Tibial nerve (tissue), 4 donors: ENCODE data around the gene RPS6KA6.

Source experiments
- CTCF ChIP-seq, 5 experiments: fragments of 200-600 bp in 3 of 5; fragments of 450-650 bp in 2 of 5; sonication (generic) in 3 of 5; IDR thresholded peaks; one replicate each; pipeline ENCODE4 v1.5.1; 2016 to 2019; ENCODE audit warnings: antibody characterized with exemption in 5 of 5, mild to moderate bottlenecking in 3 of 5, moderate library complexity in 2 of 5
- EP300 ChIP-seq, 2 donors: sonication (generic); formaldehyde crosslinking; IDR thresholded peaks; one replicate each; pipeline ENCODE4 v1.6.1; 2017; ENCODE audit warnings: antibody characterized with exemption in 2 of 2, mild to moderate bottlenecking in 1 of 2
- POLR2A ChIP-seq, 2 donors: fragments of 450-650 bp; IDR thresholded peaks; one replicate each; pipeline ENCODE4 v1.6.1; 2017; ENCODE audit warnings: antibody characterized with exemption in 2 of 2, mild to moderate bottlenecking in 2 of 2, moderate library complexity in 2 of 2

DNA sequence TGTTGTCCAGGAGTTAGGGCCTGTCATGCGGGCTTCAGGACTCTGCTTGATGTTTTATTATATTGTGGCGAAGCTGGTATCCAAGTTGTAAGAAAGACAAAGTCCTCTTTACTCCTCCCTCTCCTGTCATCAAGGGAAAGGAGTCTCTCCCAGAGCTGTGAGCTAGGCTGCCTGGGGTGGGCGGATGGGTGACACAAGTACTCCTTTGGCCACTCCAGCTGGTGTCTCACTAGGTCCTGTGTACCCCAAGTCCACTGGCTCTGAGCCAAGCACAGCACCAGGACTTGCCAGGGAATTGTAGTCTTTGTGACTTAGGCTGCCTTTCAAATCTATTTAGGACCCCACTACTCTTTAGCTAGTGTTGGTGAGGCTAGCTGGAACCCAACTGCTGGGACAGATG lies 36.7 kb upstream of the RPS6KA6 start:
- TF ChIP-seq CTCF (IDR thresholded peaks at IDR 0.05) (no peak), POLR2A (IDR thresholded peaks at IDR 0.05) (no peak), EP300 (IDR thresholded peaks at IDR 0.05) (no peak)
